ENCODE data around the gene SMYD1.

SMYD1 gene

DNA sequence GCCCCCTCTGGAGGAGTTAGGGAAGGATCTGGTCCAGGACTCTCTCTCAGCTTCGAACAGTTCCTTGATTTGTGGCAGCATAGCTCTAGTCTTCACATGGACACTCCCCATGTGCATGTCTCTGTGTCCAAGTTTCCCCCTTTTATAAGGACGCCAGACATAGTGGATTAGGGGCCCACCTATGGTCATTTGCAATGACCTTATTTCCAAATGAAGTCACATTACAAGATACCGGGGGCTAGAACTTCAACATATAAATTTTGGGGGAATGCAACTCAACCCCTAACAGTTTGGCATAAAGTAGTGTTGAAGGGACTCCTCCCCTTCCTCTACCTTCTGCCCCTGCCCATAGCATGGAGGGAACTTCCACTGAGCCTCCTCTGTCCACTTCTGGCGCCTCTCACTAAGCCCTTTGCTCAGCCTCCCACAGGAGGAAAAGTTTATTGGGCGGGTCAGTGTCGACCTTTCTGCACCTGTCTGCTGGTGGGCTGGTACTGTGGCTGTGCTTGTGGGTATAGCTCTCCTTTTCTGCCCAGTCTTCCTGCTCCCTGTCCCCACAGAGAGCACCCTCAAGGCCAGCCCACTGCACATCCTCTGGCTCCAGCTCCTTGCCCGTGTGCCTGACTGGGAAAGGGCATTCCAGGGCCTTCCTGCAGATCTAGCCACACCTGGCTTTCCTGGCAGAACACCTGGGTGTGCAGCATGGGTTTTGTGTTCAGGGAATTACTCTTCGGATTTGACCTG is 54.7 kb downstream of the SMYD1 start:
- no peak for DNase-seq (ENCODE audit: low spot score)

DNA sequence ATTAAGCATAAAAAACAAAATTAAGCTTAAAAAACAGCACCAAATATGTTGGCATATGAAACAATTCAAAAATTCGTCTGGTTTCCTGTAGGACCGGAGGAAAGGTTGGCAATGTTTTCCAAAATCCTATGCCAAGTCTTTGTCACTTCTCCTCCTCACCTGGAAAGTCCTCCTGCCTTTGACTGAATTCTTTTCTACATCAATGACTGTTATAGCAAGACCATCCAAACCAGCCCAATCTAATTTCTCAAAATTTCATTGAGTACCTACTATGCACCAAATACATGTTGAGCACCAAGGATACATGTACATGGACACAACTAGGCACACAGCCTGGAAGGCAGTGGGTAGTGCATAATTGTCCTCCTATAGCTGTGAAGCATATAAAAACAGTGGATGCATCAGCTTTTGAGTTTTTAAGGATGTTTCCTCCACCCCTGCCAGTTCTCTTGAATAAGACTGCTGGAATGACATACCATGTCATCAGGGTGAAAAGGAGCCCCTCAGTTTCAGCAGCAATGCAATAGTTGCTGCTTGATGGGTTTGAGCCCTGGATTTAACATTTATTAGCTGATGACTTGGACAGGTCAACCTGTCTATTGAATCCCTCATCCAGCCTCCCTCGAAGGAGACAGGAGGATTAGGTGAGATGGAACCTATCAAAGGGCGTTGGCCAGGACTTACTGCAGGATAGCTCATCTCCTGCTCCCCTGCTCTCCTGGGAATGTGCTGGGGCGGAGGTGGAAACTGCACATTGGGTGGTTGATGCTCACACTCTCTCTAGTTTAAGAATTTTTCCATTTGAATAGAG is 55.7 kb downstream of the SMYD1 start:
- DNase-seq (ENCODE audit: low spot score): no peak

DNA sequence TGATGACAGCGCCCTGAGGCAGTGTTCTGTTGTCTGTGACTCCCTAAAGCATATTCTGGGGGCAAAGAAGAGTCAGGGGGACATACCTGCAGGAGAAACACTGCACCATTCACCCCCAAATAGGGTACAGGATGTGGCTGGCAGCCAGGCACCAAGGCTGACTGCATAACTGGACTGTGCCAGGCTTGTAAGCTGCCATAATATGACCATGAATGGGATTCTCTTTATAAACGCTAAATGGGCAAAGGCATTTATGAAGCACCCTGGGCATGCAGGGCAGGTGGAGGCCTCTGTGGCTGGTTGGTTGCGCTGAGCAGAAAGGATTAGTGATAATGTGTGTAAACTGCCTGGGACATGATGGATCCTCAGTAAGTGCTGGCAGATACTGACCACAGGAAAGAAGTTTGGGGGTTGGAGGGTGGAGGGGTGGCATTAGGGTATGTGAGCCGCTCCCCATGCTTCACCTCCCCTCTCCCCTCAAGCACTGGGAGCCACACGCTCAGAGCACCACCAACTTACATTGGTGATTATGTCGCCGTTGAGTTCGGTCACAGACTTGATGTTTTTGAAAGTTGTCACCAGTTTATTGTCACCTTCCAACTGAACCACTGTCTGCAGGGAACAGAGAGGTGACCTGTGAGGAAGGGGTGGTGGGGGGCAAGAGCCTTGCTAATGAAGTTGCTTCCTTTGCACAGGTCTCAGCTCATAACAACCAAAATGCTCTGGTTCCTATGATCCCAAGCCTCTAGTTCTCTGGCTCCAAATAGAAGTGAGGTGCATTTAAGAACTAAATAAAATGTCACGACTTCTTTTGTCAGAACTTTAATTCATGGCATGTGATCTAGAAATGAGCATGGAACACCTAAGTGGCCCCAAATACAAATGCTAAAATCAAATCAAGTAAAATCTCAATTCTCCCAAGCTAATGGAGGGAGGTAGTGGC is 56.6 kb downstream of the SMYD1 start:
- no peak for DNase-seq (ENCODE audit: low spot score)

DNA sequence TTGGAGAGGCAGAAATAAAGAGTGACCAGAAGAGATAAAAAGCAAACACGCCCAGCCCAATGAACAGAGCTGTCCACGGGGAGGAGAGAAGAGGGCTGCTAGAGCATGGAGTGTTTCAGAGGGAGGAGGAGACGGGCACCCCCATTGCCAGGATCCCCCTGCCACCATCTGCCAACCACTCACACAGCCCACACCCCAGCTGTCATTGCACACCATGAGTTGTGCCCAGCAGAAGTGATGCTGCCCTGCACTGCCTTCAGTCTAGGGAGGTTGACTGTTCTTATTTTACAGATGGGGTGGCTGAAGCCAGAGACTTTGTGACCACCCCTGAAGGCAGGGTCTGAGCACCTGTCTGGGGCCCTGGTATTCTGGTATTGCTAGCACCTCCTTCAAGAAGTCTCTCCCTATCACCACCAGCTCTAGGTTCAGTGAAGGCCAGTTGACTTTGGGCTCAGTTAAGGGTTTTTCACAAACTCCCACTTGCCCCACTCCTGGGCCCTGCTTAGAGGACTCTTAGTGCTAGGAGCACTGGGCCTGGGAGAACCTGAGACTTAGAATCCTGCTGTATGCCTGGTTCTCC is 57.8 kb downstream of the SMYD1 start:
- DNase-seq (ENCODE audit: low spot score): no peak

DNA sequence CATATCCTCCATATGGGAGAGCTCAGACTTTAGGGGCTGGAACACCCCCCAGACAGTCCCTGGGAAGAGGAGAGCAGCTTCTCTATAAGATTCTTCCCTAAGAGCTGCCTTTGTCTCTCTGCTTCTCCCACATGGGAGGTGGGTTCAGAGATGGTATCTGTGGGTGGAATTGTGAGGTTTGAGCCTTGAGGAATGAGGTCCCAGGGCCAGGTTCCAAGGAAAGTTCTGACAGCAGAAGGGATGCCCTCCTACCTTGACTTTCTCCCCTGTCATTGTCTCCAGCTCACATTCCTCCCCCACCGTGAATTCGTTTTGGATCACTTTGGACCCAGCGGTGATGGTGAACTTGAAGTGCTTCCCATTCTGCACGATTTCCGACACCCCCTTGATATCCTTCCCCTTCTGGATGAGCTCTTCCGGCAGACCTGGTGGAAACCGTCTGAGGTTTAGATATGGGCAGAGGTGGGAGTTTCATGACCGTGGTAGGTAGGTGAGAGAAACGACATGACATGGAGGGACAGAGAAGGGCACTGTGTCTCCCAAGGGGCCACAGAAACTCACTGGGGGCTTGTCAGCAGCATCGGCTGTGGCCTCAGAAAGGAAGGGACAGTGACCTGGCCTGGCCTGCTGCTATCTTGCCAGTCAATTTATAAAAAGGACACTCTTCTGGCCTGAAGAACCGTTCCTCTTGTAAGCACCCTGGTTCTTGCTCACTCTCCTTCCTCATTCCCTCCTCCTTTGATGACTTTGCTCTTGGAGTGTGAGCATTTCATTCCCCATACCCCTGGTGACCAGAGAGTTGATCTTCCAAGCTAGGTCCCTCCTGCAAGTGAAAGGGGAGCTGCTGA is 58.5 kb downstream of the SMYD1 start:
- DNase-seq (ENCODE audit: low spot score): no peak

DNA sequence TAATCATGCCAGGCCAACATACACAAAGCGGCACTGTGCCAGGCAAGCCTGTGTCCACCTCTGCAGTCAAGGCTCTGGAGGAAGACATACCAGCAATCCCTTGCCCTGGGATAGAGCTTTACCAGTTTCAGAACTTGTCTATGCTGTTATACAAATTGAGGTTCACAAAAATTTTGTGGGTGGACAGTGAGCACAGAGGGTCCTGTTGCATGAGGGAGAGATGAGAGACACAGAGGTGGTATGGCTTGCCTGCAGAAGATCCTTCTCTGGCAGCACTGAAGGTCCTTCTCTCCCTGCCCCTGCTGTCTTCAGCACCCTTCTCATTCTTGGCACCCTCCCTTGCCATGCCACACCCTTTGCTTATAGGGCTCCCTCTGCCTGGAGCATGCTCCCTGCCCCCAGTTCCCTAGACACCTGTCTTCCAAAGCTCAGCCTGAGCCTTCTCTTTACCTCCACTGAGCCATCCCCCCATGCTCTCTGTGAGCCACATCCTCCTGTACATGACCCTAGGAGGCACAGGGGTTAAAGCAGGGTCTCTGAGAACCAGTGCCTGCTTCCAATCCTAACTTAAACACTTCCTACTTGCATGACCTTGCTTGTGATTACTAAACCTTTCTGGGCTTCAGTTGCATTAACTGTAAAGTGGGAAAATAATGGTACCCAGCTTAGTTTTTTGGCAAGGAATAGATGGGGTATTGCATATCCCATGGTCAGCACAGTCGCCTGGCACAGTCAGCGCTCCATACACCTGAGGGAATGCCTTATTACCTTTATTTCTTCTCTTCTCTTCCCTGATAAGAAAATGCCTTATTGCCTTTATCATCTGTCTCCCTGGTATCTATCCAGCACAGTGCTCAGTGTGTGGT is 59.4 kb downstream of the SMYD1 start:
- DNase-seq (ENCODE audit: low spot score): no peak

DNA sequence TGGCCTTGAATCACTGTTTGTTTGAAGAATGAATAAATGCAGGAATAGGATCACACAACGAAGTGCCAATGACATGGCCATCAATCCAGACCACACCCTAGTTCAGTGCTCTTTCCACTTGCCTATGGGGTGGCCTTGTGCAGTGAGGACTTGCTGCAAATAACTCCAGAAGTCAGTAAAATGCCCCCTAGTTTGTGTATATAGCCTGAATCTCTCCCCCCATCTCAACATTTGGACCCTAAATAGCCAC is 59.9 kb downstream of the SMYD1 start:
- no peak for DNase-seq (ENCODE audit: low spot score)

DNA sequence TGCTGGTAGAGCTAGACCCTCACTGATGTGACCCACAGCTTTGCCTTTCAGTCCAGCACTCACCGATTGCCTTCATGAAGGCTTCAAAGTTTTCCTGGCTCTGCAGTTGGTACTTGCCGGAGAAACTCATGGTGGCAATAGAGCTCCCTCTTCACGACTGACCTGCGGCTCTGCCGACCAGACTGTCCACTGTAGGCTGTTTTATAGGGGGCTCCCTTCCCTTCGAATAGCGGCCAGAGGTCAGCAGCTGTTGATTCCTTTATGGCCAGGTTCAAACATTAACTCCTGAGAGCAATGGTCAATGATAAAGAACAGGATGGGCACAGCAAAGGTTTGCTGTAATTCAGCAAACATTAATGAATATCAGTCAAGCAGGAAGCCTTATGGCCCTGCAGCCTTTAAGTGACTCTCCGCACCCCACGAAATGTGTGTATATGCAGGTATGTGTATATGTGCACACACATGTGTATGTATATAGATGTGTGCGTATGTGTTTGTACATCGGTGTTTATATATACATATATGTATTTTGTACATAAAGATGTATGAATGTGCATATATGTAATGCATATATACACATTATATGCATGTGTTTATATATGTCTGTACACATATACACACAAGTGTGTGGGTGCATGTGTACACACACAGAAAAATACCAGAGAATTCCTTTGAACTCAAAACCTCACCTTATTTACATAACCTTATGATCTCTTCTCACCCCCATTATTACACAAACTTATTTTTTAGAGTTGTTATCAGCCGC is 60.4 kb downstream of the SMYD1 start, which contains the start of gene FABP1:
TSS of gene FABP1 (minus strand) at position 175 of the 766 bp plus-strand sequence. CDS start at position 130, 45 bp downstream.
- DNase-seq (ENCODE audit: low spot score): no peak

DNA sequence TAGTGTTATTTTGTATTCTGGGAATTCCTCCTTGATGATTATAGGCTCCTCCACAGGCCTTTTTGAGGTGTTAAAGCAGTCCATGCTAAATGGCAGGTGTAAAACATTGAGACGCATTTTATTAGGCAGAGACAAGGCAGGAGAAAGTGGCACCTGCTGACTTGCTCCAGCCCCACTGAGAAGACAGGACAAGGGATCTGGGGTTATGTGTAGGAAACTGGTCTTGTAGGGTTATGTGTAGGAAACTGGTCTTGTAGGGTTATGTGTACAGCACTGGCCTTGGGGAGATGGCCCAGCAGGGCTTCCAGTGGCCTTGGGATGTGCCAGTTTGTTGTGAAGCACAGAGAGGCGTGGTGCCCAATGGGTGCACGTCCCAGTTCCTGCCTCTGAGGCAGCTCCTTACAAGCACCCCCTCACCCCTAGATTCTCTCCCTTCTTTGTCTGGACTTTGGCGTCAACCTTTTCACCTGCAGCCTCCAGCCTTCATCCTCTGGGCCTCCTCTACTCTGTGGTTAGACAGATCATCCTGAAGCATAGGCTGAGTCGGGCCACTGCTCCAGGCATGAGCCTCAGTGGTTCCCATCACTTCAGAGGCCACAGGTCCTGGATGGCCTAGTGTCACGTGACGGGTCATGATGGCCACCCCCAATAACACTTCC is 61.2 kb downstream of the SMYD1 start:
- DNase-seq (ENCODE audit: low spot score): no peak

DNA sequence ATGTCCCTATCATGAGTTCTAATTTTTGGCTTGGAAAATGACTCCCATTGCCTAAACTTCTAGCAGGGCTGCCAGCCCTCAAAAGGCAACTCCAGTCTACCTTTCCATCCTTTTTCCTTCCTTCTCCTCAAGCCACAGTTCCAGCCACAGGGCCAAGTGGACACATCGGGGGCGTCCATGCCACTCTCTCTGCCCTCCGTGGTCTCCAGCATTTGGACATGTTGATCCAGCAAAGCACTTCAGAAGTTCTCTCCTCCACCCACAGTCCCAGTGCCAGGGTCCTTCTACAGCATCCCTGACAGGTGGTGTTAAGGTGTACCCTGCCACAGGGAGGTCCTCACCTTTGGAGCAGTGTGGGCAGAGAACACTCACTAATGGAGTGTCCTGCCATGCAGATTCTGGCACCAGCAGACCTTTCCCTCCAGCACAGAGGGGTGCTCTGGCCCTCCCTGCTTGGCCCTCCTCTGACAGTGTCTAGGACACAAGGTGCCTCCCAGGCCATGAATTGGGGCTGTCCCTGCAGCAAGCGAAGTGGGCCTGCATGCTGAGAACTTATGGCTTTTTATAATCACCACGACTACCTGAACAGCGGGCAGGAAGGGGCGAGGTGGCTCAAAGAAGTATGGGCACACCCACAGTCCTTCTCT is 61.8 kb downstream of the SMYD1 start:
- no peak for DNase-seq (ENCODE audit: low spot score)

DNA sequence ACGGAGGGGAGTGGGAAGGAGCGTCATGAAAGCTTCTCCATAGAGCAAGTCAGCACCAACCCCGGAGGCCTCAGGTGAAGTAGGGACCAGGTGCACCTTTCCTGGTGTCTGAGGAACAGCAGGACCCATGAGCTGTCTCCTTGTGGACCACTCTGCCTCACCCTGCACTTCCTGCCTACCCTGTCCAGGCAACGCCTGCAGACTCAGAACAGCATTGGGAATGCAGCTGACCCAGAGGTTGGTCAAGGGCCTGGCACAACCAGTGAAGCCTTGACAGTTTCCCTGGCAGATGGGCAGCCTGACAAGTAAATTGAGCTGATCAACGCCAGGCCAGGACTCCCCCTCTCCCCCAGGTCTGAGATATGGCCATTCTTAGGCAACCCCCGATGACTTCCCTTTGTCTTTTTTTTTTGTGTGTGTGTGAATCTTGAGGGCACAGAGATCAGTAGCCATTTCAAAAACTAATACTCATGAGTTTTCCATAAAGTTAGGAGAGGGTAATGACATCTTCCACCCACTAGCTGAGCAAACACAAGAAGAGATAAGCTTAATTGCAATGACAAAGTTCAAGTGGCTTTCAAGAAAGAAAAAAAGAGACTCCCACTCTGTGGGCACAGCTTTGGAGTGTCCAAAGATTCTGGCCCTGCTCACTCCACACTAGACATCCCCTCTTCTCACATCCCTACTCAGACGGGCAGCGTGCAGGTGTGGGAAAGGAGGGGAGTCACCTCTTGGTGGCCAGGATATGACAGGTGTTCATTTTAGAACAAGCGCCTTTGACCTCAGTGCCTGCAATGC is 63.8 kb downstream of the SMYD1 start:
- DNase-seq (ENCODE audit: low spot score): no peak

DNA sequence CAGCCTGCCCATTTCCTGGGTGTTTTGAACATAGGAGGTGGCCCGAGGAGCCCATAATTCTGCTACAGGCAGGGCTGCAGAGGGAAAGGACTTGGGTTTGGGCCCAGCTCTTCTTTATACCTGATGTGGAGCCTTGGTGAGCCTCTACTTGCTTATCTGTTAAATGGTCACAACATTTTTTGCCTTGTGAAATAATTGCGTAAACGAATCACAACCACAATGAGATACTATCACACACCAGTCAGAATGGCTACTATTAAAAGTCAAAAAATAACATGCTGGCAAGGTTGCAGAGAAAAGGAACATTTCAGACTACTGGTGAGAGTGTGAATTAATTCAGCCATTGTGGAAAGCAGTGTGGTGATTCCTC is 64.4 kb downstream of the SMYD1 start:
- DNase-seq (ENCODE audit: low spot score): no peak

DNA sequence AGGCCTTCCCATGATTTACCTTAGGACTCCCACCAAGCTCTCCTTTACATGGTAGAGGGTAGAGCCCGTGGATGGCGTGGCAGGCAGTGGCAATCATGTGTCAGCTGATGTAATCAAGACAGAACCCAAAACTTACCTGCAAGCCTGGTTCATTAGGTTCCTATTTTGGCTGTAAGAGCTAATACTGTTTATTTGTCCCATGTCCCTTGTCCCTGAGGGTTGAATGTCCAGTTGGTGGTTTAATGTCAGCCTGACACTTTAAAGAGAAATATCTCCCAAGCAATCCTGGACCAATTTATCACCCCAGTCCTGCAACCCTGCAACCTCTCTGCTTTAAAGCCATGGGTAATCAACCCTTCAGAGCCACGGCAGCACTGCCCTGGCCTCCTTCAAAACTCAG is 66.2 kb downstream of the SMYD1 start:
- no peak for DNase-seq (ENCODE audit: low spot score)

DNA sequence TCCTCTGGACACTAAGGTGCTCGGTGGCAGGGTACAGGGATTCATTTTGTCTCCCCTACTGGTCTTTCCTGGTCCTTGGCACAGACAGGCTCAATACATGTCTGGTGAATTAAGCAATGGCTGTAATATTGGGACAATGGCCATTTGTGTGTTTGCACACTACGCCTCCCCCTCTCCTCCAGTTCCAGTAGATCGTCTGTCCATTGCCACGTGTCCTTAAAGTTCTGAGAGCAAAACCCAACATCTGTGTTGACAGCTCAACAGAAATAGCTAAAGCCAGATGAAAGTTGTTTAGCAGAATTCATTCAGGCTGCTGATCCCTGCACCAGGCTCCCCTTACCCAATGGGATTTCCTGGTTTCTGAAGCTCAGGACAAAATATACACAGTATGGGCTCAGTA is 69.2 kb downstream of the SMYD1 start:
- no peak for DNase-seq (ENCODE audit: low spot score)

DNA sequence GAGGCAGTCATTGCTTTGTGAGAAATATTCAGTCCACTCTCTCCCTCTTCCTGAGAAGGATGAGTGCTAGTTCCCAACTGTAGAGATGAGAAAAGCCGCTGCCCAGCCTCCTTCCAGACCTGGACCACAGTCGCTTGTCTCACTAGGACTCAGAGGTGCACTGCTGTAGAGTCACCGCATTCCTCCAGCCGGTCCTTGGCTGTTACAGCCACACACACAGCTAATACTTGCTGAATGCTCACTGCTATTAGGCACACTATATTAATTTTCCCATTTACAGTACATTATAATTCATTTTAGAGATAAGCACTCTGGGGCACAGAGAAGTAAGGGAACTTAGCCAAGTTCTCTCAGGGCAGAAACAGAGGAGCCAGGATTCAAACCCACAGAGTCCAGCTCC is 70.2 kb downstream of the SMYD1 start:
- DNase-seq (ENCODE audit: low spot score): no peak

DNA sequence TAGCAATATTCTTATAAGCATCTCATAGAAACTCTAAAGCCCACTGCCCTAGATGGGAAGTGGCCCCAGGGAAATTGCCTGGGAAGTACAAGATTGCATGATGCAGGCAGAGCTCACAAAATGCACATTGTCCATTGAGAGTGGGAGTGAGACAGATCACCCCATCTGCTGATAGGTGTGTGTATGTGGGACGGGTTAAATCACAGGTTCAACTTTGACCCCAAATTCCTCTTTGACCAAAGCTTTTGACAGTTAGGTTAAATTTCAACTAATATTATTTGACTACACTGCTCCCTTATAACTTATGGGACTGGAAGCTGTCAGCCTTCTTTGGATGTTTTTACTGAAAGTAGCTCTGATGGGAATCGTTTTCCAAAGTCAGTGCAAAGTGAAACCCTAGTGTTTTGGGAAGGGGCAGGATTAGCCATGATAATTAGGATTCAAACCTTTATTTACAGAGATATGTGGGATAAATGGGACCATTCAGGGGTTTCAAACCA is 71.6 kb downstream of the SMYD1 start:
- DNase-seq (ENCODE audit: low spot score): no peak

DNA sequence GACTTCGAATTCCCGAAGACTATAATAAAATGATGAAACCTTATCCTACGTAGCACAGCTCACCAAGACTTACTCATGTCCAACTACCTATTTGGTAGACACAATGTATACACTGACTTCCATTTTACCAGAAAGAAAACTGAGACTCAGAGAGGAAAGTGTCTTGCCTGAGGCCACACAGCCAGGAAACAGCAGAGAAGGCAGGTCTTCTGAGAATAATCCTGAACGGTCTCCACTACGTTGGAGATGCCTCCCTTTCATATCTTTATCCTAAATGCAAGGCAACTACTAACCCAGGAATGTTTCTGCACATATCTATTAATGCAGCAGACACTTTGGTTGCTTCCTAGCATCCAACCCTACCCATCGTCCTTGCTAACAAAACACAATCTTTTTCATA is 72.2 kb downstream of the SMYD1 start:
- no peak for DNase-seq (ENCODE audit: low spot score)

DNA sequence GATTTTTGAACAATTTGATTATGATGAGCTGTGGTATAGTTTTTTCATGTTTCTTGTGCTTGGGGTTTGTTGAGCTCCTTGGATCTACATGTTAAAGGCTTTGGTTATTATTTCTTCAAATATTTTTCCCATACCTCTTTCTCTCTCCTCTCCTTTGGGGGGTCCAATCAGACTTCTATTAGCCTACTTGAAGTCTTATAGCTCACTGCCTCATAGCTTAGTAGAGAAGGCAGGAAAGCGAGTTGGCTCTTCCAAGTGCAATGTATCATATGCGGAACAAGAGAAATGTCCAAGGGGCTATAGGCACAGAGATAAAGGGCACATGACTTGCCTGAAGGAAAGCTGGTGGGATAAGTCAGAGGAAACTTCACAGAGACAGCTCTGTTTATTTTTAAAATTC is 74.3 kb downstream of the SMYD1 start:
- DNase-seq (ENCODE audit: low spot score): no peak
